Peyer's patch (tissue), 4 donors: ENCODE results near the gene XRN1. TPM values are rescaled to one million over a fixed set of nuclear protein-coding genes. Genes with fewer than 3 reads are reported as not detected.
"Not testable (repeated sequence)": the region's sequence is repeated elsewhere in the genome, so short reads cannot be mapped to it uniquely, and the experiment has no call there.

Source experiments
- DNase-seq, 3 donors: peaks; one replicate each; pipeline ENCODE4 v3.0.0-alpha.2; 2017 to 2019
- H3K27ac ChIP-seq, 4 donors: fragments of 200-600 bp; sonication (generic); one replicate each; pipeline ENCODE4 v1.5.1; 2016 to 2019
- H3K27me3 ChIP-seq, 2 donors: fragments of 200-600 bp; sonication (generic); one replicate each; pipeline ENCODE4 v1.5.1; 2019
- H3K36me3 ChIP-seq, 3 donors: fragments of 200-600 bp; sonication (generic); one replicate each; pipeline ENCODE4 v1.5.1; 2016 to 2019
- H3K4me1 ChIP-seq, 4 donors: fragments of 200-600 bp; sonication (generic); one replicate each; pipeline ENCODE4 v1.5.1; 2016 to 2019
- H3K4me3 ChIP-seq, 4 donors: fragments of 200-600 bp; sonication (generic); 1 replicate in 3 of 4; 2 replicates in 1 of 4; pipeline ENCODE4 v1.5.1; 2016 to 2019; ENCODE audit warnings: mild to moderate bottlenecking in 1 of 4
- H3K9me3 ChIP-seq, 4 donors: fragments of 200-600 bp; sonication (generic); one replicate each; pipeline ENCODE4 v1.5.1; 2016 to 2019; ENCODE audit warnings: mild to moderate bottlenecking in 1 of 4
- POLR2A ChIP-seq, 2 donors: fragments of 450-650 bp; IDR thresholded peaks; one replicate each; pipeline ENCODE4 v1.5.1; 2017; ENCODE audit warnings: antibody characterized with exemption in 2 of 2, mild to moderate bottlenecking in 2 of 2, moderate library complexity in 2 of 2
- total RNA-seq, 4 donors: library from RNA; depleted of rRNA; stranded (reverse); fragments of >200 nt; gene quantifications; one replicate each; pipeline ENCODE4 v1.1.0, GENCODE V29; 2016
- TF ChIP-seq, protein P1 (sequence below), 6 experiments: fragments of 450-650 bp in 4 of 6; fragments of 200-600 bp in 2 of 6; sonication (generic) in 1 of 6; IDR thresholded peaks; one replicate each; pipeline ENCODE4 v1.5.1; 2017 to 2019; ENCODE audit warnings: antibody characterized with exemption in 6 of 6, mild to moderate bottlenecking in 3 of 6, moderate library complexity in 1 of 6

The XRN1 gene
- total RNA-seq, 4 donors from 2014 or later: 74.6 to 95.2 (median 80.9) TPM

GRCh38 chr3:142359367-142359766 is 88.5 kb downstream of the XRN1 start:
- Histone ChIP-seq H3K4me1 (no peaks in the 10 kb centered on the region), H3K36me3 (peaks cover 0 to 90% (median 0%) of the 10 kb centered on the region in 3 donors), H3K9me3 (no peaks in the 10 kb centered on the region), H3K27ac (no peak overlapping the region), H3K4me3 (no peak overlapping the region), H3K27me3 (no peaks in the 10 kb centered on the region)
- DNase-seq: no peak
- TF ChIP-seq, protein P1, sequence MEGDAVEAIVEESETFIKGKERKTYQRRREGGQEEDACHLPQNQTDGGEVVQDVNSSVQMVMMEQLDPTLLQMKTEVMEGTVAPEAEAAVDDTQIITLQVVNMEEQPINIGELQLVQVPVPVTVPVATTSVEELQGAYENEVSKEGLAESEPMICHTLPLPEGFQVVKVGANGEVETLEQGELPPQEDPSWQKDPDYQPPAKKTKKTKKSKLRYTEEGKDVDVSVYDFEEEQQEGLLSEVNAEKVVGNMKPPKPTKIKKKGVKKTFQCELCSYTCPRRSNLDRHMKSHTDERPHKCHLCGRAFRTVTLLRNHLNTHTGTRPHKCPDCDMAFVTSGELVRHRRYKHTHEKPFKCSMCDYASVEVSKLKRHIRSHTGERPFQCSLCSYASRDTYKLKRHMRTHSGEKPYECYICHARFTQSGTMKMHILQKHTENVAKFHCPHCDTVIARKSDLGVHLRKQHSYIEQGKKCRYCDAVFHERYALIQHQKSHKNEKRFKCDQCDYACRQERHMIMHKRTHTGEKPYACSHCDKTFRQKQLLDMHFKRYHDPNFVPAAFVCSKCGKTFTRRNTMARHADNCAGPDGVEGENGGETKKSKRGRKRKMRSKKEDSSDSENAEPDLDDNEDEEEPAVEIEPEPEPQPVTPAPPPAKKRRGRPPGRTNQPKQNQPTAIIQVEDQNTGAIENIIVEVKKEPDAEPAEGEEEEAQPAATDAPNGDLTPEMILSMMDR (IDR thresholded peaks at IDR 0.05): no peak
- TF ChIP-seq POLR2A (IDR thresholded peaks at IDR 0.05): no peak

- Histone ChIP-seq H3K4me1 (no peaks in the 10 kb centered on the region), H3K36me3 (peaks cover 0 to 88% (median 0%) of the 10 kb centered on the region in 3 donors), H3K27me3 (no peaks in the 10 kb centered on the region), H3K27ac (no peak overlapping the region), H3K4me3 (no peak overlapping the region), H3K9me3 (no peaks in the 10 kb centered on the region)
- no peak for TF ChIP-seq POLR2A (IDR thresholded peaks at IDR 0.05)
- TF ChIP-seq, protein P1 (IDR thresholded peaks at IDR 0.05): no peak
- no peak for DNase-seq
Measured at GRCh38 chr3:142356818-142357217, 91.0 kb downstream of the XRN1 start.

GRCh38 chr3:142355692-142356091 is 92.1 kb downstream of the XRN1 start:
- peaks cover 0 to 90% (median 0%) of the 10 kb centered on the region in 3 donors for H3K36me3 ChIP-seq
- TF ChIP-seq, protein P1 (IDR thresholded peaks at IDR 0.05): no peak
- no peak for TF ChIP-seq POLR2A (IDR thresholded peaks at IDR 0.05)
- no peak overlapping the region for H3K27ac ChIP-seq
- no peak for DNase-seq
- H3K4me3 ChIP-seq: no peak overlapping the region
- no peaks in the 10 kb centered on the region for H3K27me3 ChIP-seq
- H3K4me1 ChIP-seq: no peaks in the 10 kb centered on the region
- H3K9me3 ChIP-seq: no peaks in the 10 kb centered on the region

GRCh38 chr3:142354076-142354475 is 93.8 kb downstream of the XRN1 start:
- no peak for DNase-seq
- Histone ChIP-seq H3K27me3 (no peaks in the 10 kb centered on the region), H3K4me3 (no peak overlapping the region), H3K4me1 (no peaks in the 10 kb centered on the region), H3K36me3 (peaks cover 0 to 97% (median 0%) of the 10 kb centered on the region in 3 donors), H3K27ac (no peak overlapping the region), H3K9me3 (no peaks in the 10 kb centered on the region)
- TF ChIP-seq POLR2A (IDR thresholded peaks at IDR 0.05): no peak
- TF ChIP-seq, protein P1 (IDR thresholded peaks at IDR 0.05): no peak

GRCh38 chr3:142353571-142353970 is 94.3 kb downstream of the XRN1 start:
- Histone ChIP-seq H3K9me3 (no peaks in the 10 kb centered on the region), H3K4me1 (no peaks in the 10 kb centered on the region), H3K4me3 (no peak overlapping the region), H3K36me3 (peaks cover 0 to 97% (median 0%) of the 10 kb centered on the region in 3 donors), H3K27ac (no peak overlapping the region), H3K27me3 (no peaks in the 10 kb centered on the region)
- no peak for DNase-seq
- TF ChIP-seq, protein P1 (IDR thresholded peaks at IDR 0.05): no peak
- no peak for TF ChIP-seq POLR2A (IDR thresholded peaks at IDR 0.05)

DNA sequence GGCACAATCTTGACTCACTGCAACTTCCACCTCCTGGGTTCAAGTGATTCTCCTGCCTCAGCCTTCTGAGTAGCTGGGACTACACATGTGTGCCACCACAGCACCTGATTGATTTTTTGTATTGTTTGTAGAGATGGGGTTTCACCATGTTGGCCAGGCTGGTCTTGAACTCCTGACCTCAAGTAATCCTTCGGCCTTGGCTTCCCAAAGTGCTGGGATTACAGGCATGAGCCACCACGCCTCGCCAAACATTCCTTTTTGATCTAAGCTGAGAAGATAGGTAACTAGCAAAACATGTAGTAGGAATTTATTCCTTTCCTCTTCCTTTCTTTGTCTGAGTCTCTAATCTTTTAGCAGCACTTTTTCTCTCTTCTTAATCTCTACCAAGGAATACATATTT is 95.1 kb downstream of the XRN1 start:
- not testable (repeated sequence) for DNase-seq, H3K9me3 ChIP-seq, H3K4me3 ChIP-seq, H3K27me3 ChIP-seq, H3K4me1 ChIP-seq, H3K27ac ChIP-seq
- peaks cover 0 to 93% (median 0%) of the 10 kb centered on the region in 3 donors for H3K36me3 ChIP-seq
